LoVo (cell line): ENCODE data around the gene ASB17.
A peak's percentile ranks its signal among the peaks of the same experiment; 100 is the strongest.
"Not testable (repeated sequence)": the region's sequence is repeated elsewhere in the genome, so short reads cannot be mapped to it uniquely, and the experiment has no call there.

Source experiments
- DNase-seq: peaks from one replicate; pipeline ENCODE4 v3.0.0-alpha.2; 2016; ENCODE audit warnings: low spot score

The ASB17 gene

GRCh38 chr1:75932304-75932703 lies at the start of gene ASB17:
TSS of gene ASB17 (minus strand) at chr1:75932404. CDS start at chr1:75932291, 113 bp downstream.
- DNase-seq: no peak

GRCh38 chr1:75980972-75981897 lies 49.0 kb upstream of the ASB17 start:
- no peak for DNase-seq

- DNase-seq: no peak
These were observed 38.4 kb upstream of the ASB17 start for GRCh38 chr1:75970631-75971030.

GRCh38 chr1:75969550-75969949 lies 37.3 kb upstream of the ASB17 start:
- no peak for DNase-seq

- no peak for DNase-seq
These were observed 35.5 kb upstream of the ASB17 start for GRCh38 chr1:75967719-75968118.

GRCh38 chr1:75964760-75965408 lies 32.7 kb upstream of the ASB17 start:
- DNase-seq: no peak

- DNase-seq: not testable (repeated sequence)
These were observed 32.0 kb upstream of the ASB17 start for GRCh38 chr1:75964110-75964759.

GRCh38 chr1:75954586-75954985 lies 22.4 kb upstream of the ASB17 start:
- no peak for DNase-seq

GRCh38 chr1:75953461-75953860 lies 21.3 kb upstream of the ASB17 start:
- no peak for DNase-seq

GRCh38 chr1:75952016-75952415 lies 19.8 kb upstream of the ASB17 start:
- no peak for DNase-seq

- DNase-seq: no peak
These were observed 18.0 kb upstream of the ASB17 start for GRCh38 chr1:75950176-75950575.

- not testable (repeated sequence) for DNase-seq
These were observed 10.8 kb upstream of the ASB17 start for GRCh38 chr1:75943037-75943436.

- no peak for DNase-seq
These were observed 4.8 kb upstream of the ASB17 start for GRCh38 chr1:75937034-75937433.

GRCh38 chr1:75922698-75923097 lies 9.5 kb downstream of the ASB17 start:
- no peak for DNase-seq

GRCh38 chr1:75916834-75917233 lies 15.4 kb downstream of the ASB17 start:
- no peak for DNase-seq

GRCh38 chr1:75908717-75909152 lies 23.5 kb downstream of the ASB17 start:
- DNase-seq: peak; percentile 34

- no peak for DNase-seq
These were observed 30.8 kb downstream of the ASB17 start for GRCh38 chr1:75901371-75901770.

- no peak for DNase-seq
These were observed 47.8 kb downstream of the ASB17 start for GRCh38 chr1:75884437-75884836.

GRCh38 chr1:75879985-75880384 lies 52.2 kb downstream of the ASB17 start:
- no peak for DNase-seq

- no peak for DNase-seq
These were observed 61.3 kb downstream of the ASB17 start for GRCh38 chr1:75870951-75871350.
